GDM1 (cell line): Measurements from ENCODE around the gene CHCHD6.

Experiments
- DNase-seq: peaks from one replicate; lab custom pipeline; 2025; lab: John Stamatoyannopoulos, UW

CHCHD6 gene

GRCh38 chr3:126866175-126866759 lies 162.2 kb downstream of the CHCHD6 start:
- no peak for DNase-seq

- no peak for DNase-seq
Observed at GRCh38 chr3:126867190-126867862, 163.3 kb downstream of the CHCHD6 start.

- no peak for DNase-seq
Observed at GRCh38 chr3:126867863-126868200, 163.8 kb downstream of the CHCHD6 start.

- no peak for DNase-seq
Observed at GRCh38 chr3:126870608-126871210, 166.7 kb downstream of the CHCHD6 start.

GRCh38 chr3:126872701-126873342 lies 168.8 kb downstream of the CHCHD6 start:
- no peak for DNase-seq

GRCh38 chr3:126873416-126873815 lies 169.4 kb downstream of the CHCHD6 start:
- no peak for DNase-seq

GRCh38 chr3:126878664-126879063 lies 174.6 kb downstream of the CHCHD6 start:
- DNase-seq, result no peak

- no peak for DNase-seq
Observed at GRCh38 chr3:126880901-126881300, 176.9 kb downstream of the CHCHD6 start.

- DNase-seq, result no peak
Observed at GRCh38 chr3:126881861-126882260, 177.8 kb downstream of the CHCHD6 start.

GRCh38 chr3:126883241-126883640 lies 179.2 kb downstream of the CHCHD6 start:
- DNase-seq, result no peak

- no peak for DNase-seq
Observed at GRCh38 chr3:126885425-126885824, 181.4 kb downstream of the CHCHD6 start.

GRCh38 chr3:126886217-126886616 lies 182.2 kb downstream of the CHCHD6 start:
- DNase-seq, result no peak

GRCh38 chr3:126887686-126888085 lies 183.6 kb downstream of the CHCHD6 start:
- no peak for DNase-seq

GRCh38 chr3:126888186-126888760 lies 184.2 kb downstream of the CHCHD6 start:
- DNase-seq, result no peak

- DNase-seq, result no peak
Observed at GRCh38 chr3:126889276-126890201, 185.5 kb downstream of the CHCHD6 start.

- DNase-seq, result no peak
Observed at GRCh38 chr3:126891141-126891540, 187.1 kb downstream of the CHCHD6 start.

- no peak for DNase-seq
Observed at GRCh38 chr3:126891791-126892190, 187.8 kb downstream of the CHCHD6 start.

GRCh38 chr3:126893651-126894050 lies 189.6 kb downstream of the CHCHD6 start:
- no peak for DNase-seq

GRCh38 chr3:126894475-126894874 lies 190.4 kb downstream of the CHCHD6 start:
- no peak for DNase-seq

- no peak for DNase-seq
Observed at GRCh38 chr3:126895178-126896066, 191.4 kb downstream of the CHCHD6 start.

- DNase-seq, result no peak
Observed at GRCh38 chr3:126896067-126896441, 192.0 kb downstream of the CHCHD6 start.
